GM23338 (cell line): ENCODE results near the gene TIMM17A. TPM values are rescaled to one million over a fixed set of nuclear protein-coding genes. Genes with fewer than 3 reads are reported as not detected.

ENCODE experiments used
- ATAC-seq: fragments of 200-7000 bp; cut with Tn5 transposase; 3 replicates; pipeline ENCODE4 v1.9.1; 2020
- DNase-seq: peaks from one replicate; pipeline ENCODE4 v3.0.0-alpha.2; 2015; ENCODE audit warnings: low spot score
- H2AFZ ChIP-seq: fragments of 200-600 bp; sonication (generic); 2 replicates; pipeline ENCODE4 v1.8.0; 2016; ENCODE audit warnings: antibody characterized with exemption, mild to moderate bottlenecking, moderate library complexity
- H3F3A ChIP-seq: fragments of 200-600 bp; sonication (generic); replicated peaks from 2 replicates; pipeline ENCODE4 v1.8.0; 2017; ENCODE audit warnings: antibody characterized with exemption, mixed run types, low read depth
- H3K27ac ChIP-seq: fragments of 200-600 bp; sonication (generic); 2 replicates; pipeline ENCODE4 v1.6.1; 2016; ENCODE audit warnings: low read depth
- H3K27me3 ChIP-seq: fragments of 200-600 bp; sonication (generic); 2 replicates; pipeline ENCODE4 v1.8.0; 2016; ENCODE audit warnings: mild to moderate bottlenecking, mixed run types, moderate library complexity; ENCODE audit not compliant: insufficient read depth
- H3K36me3 ChIP-seq: fragments of 200-600 bp; sonication (generic); 2 replicates; pipeline ENCODE4 v1.8.0; 2016; ENCODE audit warnings: mild to moderate bottlenecking; ENCODE audit not compliant: insufficient read depth
- H3K4me1 ChIP-seq: fragments of 200-600 bp; sonication (generic); 2 replicates; pipeline ENCODE4 v1.8.0; 2016; ENCODE audit warnings: mild to moderate bottlenecking, moderate library complexity; ENCODE audit not compliant: insufficient read depth
- H3K4me2 ChIP-seq: fragments of 200-600 bp; sonication (generic); 2 replicates; pipeline ENCODE4 v1.7.1; 2017; ENCODE audit warnings: mixed run types
- H3K4me3 ChIP-seq: fragments of 200-600 bp; sonication (generic); 2 replicates; pipeline ENCODE4 v1.6.1; 2016; ENCODE audit warnings: mixed run types
- H3K79me2 ChIP-seq: fragments of 200-600 bp; sonication (generic); replicated peaks from 2 replicates; pipeline ENCODE4 v1.8.0; 2017; ENCODE audit warnings: mild to moderate bottlenecking; ENCODE audit not compliant: insufficient read depth
- H3K9me2 ChIP-seq: fragments of 200-600 bp; sonication (generic); 2 replicates; pipeline ENCODE4 v1.8.0; 2017; ENCODE audit not compliant: insufficient read depth
- H4K20me1 ChIP-seq: fragments of 200-600 bp; sonication (generic); replicated peaks from 2 replicates; pipeline ENCODE4 v1.8.0; 2017; ENCODE audit warnings: mild to moderate bottlenecking; ENCODE audit not compliant: insufficient read depth
- H3K27ac Mint-ChIP-seq: 2 replicates; pipeline ENCODE4 v1.8.0; 2020; ENCODE audit warnings: inconsistent platforms, mild to moderate bottlenecking, moderate library complexity, mixed read lengths
- H3K27me3 Mint-ChIP-seq: 3 replicates; pipeline ENCODE4 v1.8.0; 2022; ENCODE audit warnings: low read depth, mild to moderate bottlenecking, moderate library complexity, mixed read lengths, inconsistent platforms; ENCODE audit not compliant: insufficient read depth, poor library complexity
- H3K36me3 Mint-ChIP-seq: 3 replicates; pipeline ENCODE4 v1.8.0; 2021; ENCODE audit warnings: low read depth, mild to moderate bottlenecking, inconsistent platforms, moderate library complexity, mixed read lengths
- H3K4me1 Mint-ChIP-seq: 3 replicates; pipeline ENCODE4 v1.8.0; 2020; ENCODE audit warnings: mild to moderate bottlenecking, inconsistent platforms, mixed read lengths
- H3K4me3 Mint-ChIP-seq: 3 replicates; pipeline ENCODE4 v1.8.0; 2021; ENCODE audit warnings: moderate library complexity, mild to moderate bottlenecking, inconsistent platforms, mixed read lengths
- H3K9me3 Mint-ChIP-seq: 3 replicates; pipeline ENCODE4 v1.8.0; 2020; ENCODE audit warnings: moderate library complexity, mild to moderate bottlenecking, inconsistent platforms, mixed read lengths
- CREB1 ChIP-seq: fragments of 250-450 bp; sonication (Bioruptor Pico); IDR thresholded peaks from 2 replicates; pipeline ENCODE4 v1.5.0; 2020; ENCODE audit warnings: low read depth, mild to moderate bottlenecking, moderate library complexity
- CTCF ChIP-seq, 2 experiments: fragments of 200-600 bp in 1 of 2; sonication (generic) in 1 of 2; conservative IDR thresholded peaks; 2 replicates each; pipeline versions ENCODE4 v1.5.1 to v1.6.1; 2016 to 2017; ENCODE audit warnings: antibody characterized with exemption in 2 of 2, low read depth in 2 of 2, mild to moderate bottlenecking in 2 of 2, moderate library complexity in 1 of 2
- EZH2 ChIP-seq: fragments of 200-600 bp; sonication (generic); IDR thresholded peaks from one replicate; pipeline ENCODE4 v1.8.0; 2017; ENCODE audit warnings: antibody characterized with exemption, mild to moderate bottlenecking, low read depth; ENCODE audit not compliant: unreplicated experiment
- EZH2phosphoT487 ChIP-seq: fragments of 200-600 bp; sonication (generic); IDR thresholded peaks from one replicate; pipeline ENCODE4 v1.8.1; 2018; ENCODE audit warnings: antibody characterized with exemption; ENCODE audit not compliant: unreplicated experiment
- JUNB ChIP-seq: IDR thresholded peaks from one replicate; pipeline ENCODE4 v1.6.1; 2016; ENCODE audit warnings: antibody characterized with exemption; ENCODE audit not compliant: unreplicated experiment
- NANOG ChIP-seq: IDR thresholded peaks from 2 replicates; pipeline ENCODE4 v1.6.1; 2016; ENCODE audit warnings: antibody characterized with exemption, borderline replicate concordance
- POLR2AphosphoS5 ChIP-seq: IDR thresholded peaks from 2 replicates; pipeline ENCODE4 v1.6.1; 2016; ENCODE audit warnings: antibody characterized with exemption, low read depth
- STAT1 ChIP-seq: IDR thresholded peaks from one replicate; pipeline ENCODE4 v1.6.1; 2016; ENCODE audit warnings: antibody characterized with exemption; ENCODE audit not compliant: unreplicated experiment
- ZNF114 ChIP-seq: fragments of 250-450 bp; sonication (Bioruptor Pico); IDR thresholded peaks from 2 replicates; pipeline ENCODE4 v1.5.0; 2020; ENCODE audit warnings: mild to moderate bottlenecking, moderate library complexity
- ZNF331 ChIP-seq: fragments of 250-450 bp; sonication (Bioruptor Pico); IDR thresholded peaks from 2 replicates; pipeline ENCODE4 v1.5.0; 2020; ENCODE audit warnings: low read depth, mild to moderate bottlenecking, moderate library complexity
- ZNF462 ChIP-seq: fragments of 250-450 bp; sonication (Bioruptor Pico); IDR thresholded peaks from 2 replicates; pipeline ENCODE4 v1.5.0; 2020; ENCODE audit warnings: mild to moderate bottlenecking, moderate library complexity
- polyA plus RNA-seq: library from polyadenylated mRNA; unstranded; fragments of >200 nt; fragmentation: Nextera tagmentation; extraction: Ambion mirVana; gene quantifications from 2 replicates; pipeline ENCODE4 v1.2.1, GENCODE V29; 2016
- total RNA-seq: library from RNA; depleted of rRNA; stranded (reverse); fragments of >200 nt; shearing (Covaris generic); gene quantifications from 2 replicates; pipeline ENCODE4 v1.2.3, GENCODE V29; 2014
- TF ChIP-seq, protein P1 (sequence below): IDR thresholded peaks from 2 replicates; pipeline ENCODE4 v1.6.1; 2016; ENCODE audit warnings: antibody characterized with exemption
- TF ChIP-seq, protein P2 (sequence below): IDR thresholded peaks from one replicate; pipeline ENCODE4 v1.6.1; 2018; ENCODE audit warnings: antibody characterized with exemption; ENCODE audit not compliant: unreplicated experiment

Gene TIMM17A
- total and polyA plus RNA-seq, 2 experiments from 2014 or later = 38.5 to 60.0 TPM

DNA sequence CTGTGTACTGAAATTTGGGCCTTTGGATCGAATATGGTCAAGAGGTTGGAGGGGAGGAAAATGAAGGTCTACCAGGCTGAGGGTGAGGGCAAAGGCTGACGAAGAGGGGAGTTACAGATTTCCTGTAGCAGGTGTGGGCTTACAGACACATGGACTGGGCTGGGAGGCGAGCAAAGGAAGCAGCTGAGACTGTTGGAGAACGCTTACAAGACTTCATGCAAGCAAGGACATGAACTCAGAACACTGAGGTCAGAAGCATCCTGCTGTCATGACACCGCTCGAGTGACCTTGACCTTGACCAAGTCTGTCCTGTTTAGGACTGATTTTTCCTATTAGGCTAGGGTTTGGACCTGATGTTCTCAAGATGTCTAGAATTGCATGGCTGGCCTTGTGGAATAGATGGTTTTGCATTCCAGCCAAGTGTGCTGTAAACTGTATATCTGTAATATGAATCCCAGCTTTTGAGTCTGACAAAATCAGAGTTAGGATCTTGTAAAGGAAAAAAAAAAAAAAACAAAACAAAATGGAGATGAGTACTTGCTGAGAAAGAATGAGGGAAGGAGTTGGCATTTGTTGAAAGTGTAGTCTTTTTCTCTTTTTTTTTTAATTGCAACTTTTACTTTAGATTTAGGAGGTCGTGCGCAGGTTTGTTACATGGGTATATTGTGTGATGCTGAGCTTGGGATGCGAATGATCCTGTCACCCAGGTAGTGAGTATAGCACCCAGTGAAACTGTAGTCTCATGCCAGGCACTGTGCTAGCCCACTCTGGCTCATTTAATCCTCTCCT is 60.9 kb downstream of the TIMM17A start:
- Mint-ChIP-seq H3K27ac (no peak overlapping the region), H3K4me1 (peaks cover 24% of the 10 kb centered on the region), H3K36me3 (peaks cover 19% of the 10 kb centered on the region; the same call in 2 of the 3 replicates), H3K27me3 (peaks cover 6% of the 10 kb centered on the region), H3K9me3 (no peaks in the 10 kb centered on the region), H3K4me3 (no peak overlapping the region)
- Histone ChIP-seq H3K4me2 (no peak overlapping the region), H3K36me3 (no peaks in the 10 kb centered on the region), H4K20me1 (no peaks in the 10 kb centered on the region), H3F3A (0 out of 2 replicates have a peak, but pooled peaks cover under 1% of the 10 kb centered on the region), H3K79me2 (peaks cover 3% of the 10 kb centered on the region; the same call in 1 of the 2 replicates), H3K27me3 (no peaks in the 10 kb centered on the region), H3K4me3 (no peak overlapping the region), H3K9me2 (no peaks in the 10 kb centered on the region), H3K4me1 (peaks cover 8% of the 10 kb centered on the region), H3K27ac (no peak overlapping the region), H2AFZ (no peak overlapping the region)
- TF ChIP-seq EZH2 = no peak
- TF ChIP-seq ZNF331 = no peak
- no peak for TF ChIP-seq NANOG
- TF ChIP-seq EZH2phosphoT487 = no peak
- TF ChIP-seq, protein P1, sequence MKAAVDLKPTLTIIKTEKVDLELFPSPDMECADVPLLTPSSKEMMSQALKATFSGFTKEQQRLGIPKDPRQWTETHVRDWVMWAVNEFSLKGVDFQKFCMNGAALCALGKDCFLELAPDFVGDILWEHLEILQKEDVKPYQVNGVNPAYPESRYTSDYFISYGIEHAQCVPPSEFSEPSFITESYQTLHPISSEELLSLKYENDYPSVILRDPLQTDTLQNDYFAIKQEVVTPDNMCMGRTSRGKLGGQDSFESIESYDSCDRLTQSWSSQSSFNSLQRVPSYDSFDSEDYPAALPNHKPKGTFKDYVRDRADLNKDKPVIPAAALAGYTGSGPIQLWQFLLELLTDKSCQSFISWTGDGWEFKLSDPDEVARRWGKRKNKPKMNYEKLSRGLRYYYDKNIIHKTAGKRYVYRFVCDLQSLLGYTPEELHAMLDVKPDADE = no peak
- TF ChIP-seq ZNF114 (CRISPR knock-in tag) = no peak
- no peak for TF ChIP-seq CREB1 (CRISPR knock-in tag)
- TF ChIP-seq, protein P2, sequence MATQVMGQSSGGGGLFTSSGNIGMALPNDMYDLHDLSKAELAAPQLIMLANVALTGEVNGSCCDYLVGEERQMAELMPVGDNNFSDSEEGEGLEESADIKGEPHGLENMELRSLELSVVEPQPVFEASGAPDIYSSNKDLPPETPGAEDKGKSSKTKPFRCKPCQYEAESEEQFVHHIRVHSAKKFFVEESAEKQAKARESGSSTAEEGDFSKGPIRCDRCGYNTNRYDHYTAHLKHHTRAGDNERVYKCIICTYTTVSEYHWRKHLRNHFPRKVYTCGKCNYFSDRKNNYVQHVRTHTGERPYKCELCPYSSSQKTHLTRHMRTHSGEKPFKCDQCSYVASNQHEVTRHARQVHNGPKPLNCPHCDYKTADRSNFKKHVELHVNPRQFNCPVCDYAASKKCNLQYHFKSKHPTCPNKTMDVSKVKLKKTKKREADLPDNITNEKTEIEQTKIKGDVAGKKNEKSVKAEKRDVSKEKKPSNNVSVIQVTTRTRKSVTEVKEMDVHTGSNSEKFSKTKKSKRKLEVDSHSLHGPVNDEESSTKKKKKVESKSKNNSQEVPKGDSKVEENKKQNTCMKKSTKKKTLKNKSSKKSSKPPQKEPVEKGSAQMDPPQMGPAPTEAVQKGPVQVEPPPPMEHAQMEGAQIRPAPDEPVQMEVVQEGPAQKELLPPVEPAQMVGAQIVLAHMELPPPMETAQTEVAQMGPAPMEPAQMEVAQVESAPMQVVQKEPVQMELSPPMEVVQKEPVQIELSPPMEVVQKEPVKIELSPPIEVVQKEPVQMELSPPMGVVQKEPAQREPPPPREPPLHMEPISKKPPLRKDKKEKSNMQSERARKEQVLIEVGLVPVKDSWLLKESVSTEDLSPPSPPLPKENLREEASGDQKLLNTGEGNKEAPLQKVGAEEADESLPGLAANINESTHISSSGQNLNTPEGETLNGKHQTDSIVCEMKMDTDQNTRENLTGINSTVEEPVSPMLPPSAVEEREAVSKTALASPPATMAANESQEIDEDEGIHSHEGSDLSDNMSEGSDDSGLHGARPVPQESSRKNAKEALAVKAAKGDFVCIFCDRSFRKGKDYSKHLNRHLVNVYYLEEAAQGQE = no peak
- TF ChIP-seq POLR2AphosphoS5 = no peak
- no peak for TF ChIP-seq ZNF462 (CRISPR knock-in tag)
- TF ChIP-seq JUNB = no peak
- no peak for TF ChIP-seq STAT1
- TF ChIP-seq CTCF (conservative IDR thresholded peaks at IDR 0.05; ENCODE audit: low read depth in 2 of 2) = no peak
- ATAC-seq (no peak), DNase-seq (no peak)
